D721Med (cell line): ENCODE measurements around the gene DNASE2.

Experiments used
- DNase-seq: peaks from one replicate; pipeline ENCODE4 v3.0.0; 2011; ENCODE audit warnings: low spot score; ENCODE audit not compliant: insufficient read length
- FAIRE-seq: peaks from 2 replicates; lab custom pipeline; 2011; peaks lifted over from hg19 to GRCh38; lab: Jason Lieb, UNC
- TF ChIP-seq, protein P1 (sequence below): IDR thresholded peaks from 2 replicates; pipeline ENCODE4 v1.5.1; 2012; ENCODE audit warnings: mild to moderate bottlenecking, control low read depth; ENCODE audit not compliant: insufficient read depth; ENCODE audit errors: missing control alignments

DNASE2 gene

DNA sequence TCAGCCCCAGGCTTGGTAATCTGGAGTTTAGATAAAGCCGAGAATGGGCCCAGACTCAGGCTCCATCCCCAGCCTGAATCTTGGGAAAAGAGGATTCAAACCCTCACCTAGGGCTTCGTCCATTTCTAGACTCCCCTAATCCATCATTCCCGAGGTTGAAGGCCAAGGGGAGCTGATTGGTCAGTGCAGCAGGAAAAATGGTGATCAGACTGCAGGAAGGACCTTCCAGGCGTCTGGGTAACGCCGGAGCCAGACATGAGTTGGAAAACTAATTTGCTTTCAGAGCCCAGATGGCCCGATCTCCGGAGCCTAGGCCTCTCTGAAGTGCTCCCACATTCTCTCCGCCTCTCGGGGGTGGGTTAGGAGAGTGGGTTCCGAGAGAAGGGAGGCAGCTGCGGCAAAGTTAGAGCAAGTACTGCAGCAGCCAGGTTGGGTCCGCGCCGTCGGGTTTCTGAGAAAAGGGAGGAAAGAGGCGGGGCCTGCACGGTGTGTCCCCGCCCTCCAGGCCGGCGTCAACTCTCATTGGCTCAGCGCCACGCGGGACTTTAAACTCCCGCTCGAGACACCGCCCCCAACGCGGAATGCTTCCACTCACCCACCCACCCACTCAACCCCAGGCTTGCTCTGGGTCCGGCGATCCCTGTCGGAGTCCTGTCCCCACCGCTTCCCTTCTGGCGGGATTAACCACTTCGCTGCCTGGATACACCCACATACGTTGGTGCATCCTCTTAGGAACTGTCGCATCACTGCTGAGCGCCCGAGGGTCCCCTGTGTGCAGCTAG is 46.1 kb downstream of the DNASE2 start:
- FAIRE-seq (no peak), DNase-seq (peak; percentile 70)
- TF ChIP-seq, protein P1, sequence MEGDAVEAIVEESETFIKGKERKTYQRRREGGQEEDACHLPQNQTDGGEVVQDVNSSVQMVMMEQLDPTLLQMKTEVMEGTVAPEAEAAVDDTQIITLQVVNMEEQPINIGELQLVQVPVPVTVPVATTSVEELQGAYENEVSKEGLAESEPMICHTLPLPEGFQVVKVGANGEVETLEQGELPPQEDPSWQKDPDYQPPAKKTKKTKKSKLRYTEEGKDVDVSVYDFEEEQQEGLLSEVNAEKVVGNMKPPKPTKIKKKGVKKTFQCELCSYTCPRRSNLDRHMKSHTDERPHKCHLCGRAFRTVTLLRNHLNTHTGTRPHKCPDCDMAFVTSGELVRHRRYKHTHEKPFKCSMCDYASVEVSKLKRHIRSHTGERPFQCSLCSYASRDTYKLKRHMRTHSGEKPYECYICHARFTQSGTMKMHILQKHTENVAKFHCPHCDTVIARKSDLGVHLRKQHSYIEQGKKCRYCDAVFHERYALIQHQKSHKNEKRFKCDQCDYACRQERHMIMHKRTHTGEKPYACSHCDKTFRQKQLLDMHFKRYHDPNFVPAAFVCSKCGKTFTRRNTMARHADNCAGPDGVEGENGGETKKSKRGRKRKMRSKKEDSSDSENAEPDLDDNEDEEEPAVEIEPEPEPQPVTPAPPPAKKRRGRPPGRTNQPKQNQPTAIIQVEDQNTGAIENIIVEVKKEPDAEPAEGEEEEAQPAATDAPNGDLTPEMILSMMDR = no peak

DNA sequence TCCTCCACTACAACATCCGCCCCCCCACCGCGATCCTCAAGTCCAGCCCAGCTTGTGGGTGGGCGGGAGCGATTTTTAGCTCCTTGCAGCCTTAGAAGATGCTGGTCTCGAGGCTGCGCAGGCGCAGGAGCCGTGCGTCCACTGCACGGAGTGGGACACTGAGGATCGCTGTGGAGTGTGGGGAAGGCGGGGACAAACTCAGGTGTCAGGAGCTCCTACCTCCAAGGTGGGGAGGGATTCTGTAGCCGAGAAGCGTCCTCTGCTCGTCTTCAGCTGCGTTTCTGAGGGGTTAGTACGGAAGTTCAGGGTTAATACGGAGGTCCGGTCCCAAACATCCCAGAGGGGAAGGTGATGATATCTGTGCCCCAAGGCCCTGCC is 46.7 kb downstream of the DNASE2 start, which contains the start of gene RTBDN:
TSS of gene RTBDN (minus strand) at position 14 of the 378 bp plus-strand sequence. CDS start 4,600 bp downstream, outside the sequence.
- FAIRE-seq = no peak

DNA sequence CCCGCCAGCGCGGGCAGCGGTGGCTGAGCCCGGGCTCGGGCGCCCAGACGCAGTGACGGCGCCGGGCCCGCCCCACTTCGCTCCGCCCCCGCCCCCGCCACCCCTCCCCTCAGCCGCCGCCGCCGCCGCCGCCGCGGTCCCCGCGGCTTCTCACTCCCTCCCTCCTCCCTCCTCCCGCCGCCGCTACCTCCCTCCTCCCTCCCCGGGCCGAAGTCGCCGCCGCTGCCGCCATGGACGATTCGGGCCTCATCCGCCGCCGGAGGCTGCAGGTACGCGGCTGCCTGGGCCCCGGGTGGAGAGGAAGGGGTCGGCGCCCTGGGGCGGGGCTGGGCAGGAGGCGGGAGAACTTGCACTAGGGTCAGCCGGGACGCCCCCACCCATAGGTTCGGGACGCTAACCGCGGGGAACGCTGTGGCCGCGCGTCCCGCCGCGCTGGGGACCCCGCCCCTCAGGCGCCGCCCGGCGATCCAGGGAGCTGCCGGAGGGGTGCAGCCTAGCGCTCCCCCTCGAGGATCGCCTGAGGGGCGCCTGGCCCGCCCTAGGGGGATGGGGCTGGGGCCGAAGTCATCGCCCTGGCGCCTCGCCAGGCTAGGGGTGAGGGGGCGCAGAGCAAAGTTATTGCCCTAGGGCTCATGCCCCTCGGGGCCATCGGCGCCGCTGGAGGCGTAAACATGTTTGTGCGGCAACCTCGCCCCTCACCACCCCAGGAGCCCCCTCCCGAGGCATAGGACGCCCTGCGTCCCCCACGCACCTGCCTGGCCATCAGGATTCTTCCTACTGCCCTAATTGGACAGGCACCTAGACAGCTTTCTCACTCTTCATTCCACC is 47.3 kb downstream of the DNASE2 start:
- TF ChIP-seq, protein P1 = no peak
- FAIRE-seq = no peak
- peak; percentile 63 for DNase-seq

More for the DNA sequence above, 46.7 kb downstream of the DNASE2 start, which contains the start of gene RTBDN:
- TF ChIP-seq, protein P1 = no peak
- DNase-seq = no peak

DNA sequence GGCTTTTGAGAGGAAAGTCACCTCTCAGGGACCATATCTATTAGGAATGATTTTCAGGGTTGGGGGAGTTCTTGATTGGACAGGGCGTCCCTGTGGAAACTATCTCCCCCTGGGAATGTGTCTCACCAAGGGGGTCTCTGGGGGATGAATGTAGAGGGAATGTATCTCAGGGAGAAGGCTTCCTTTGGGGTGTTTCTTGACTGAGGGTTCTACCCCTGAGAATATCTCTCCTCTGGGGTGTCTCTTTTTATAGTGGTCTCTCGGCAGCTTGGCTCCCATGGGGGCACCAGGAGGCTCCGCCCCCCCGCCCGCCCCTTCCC is 47.9 kb downstream of the DNASE2 start:
- TF ChIP-seq, protein P1 = no peak
- FAIRE-seq (no peak), DNase-seq (no peak)

DNA sequence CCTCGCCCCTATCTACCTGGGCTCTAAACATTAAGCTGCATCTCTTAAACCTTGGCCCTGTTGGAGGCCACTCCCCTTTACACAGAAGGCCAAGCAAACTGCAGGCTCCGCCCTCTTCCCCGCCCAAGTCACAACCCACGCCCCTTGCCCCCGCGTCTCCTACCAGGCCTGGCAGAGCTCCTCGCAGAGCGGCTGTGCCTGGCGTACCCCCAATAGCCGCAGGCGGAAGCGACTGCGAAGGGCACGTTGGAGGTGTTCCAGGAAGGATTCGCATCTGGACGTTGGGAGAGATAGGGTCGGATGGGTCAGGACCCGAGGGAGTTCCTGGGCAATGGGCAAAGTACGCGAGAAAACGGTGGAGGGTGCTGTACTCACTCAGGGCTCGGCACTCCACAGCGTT is 52.8 kb downstream of the DNASE2 start:
- DNase-seq (no peak), FAIRE-seq (no peak)
- TF ChIP-seq, protein P1 = no peak

DNA sequence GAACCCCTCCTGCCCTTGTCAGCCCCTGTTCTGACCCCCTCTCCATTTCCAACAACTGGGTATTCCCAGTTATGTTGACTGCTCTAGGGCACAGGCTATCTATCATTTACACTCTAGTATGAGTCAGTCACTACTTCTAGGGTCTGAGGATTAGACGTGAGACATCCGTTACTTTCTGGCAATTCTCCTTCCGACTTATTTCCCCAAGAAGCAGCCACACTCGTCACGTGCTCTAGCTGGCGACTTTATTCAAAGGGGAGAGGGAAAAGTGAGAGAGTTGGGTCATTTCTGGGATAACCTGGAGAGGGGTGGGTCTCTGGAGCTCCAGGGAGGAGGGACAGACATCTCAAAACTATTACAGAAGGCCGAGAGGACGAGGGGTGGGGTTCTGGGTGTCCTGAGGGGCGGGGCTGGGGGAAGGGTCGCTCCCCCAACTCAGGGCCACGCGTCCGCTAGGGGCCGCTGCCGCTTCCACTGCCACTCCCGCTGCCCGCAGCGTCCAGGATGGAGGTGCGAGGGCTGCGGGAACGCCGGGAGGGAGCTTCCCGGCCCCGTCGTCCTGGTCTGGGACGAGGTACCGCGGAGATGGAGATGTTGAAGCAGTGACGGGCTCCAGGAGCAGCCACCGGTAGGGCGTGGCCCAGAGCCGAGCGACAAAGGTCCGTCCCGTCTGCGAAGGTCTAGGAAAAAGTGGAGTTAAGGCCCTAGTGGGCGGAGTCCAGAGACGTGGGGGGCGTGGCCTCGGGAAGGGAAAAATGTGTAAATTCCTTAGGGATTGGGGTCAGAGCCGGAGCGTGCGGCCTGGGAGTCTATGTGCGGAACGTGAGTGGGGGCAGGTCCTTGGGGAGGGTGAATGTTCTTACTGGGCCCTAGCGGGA is 55.8 kb downstream of the DNASE2 start:
- FAIRE-seq (no peak), DNase-seq (peak; percentile 79)
- TF ChIP-seq, protein P1 = peak; percentile 64
